DMS79 (cell line): ENCODE data around the gene TBX22.
"Not testable (repeated sequence)": the region's sequence is repeated elsewhere in the genome, so short reads cannot be mapped to it uniquely, and the experiment has no call there.

ENCODE experiments used
- DNase-seq: peaks from one replicate; lab custom pipeline; 2025; lab: John Stamatoyannopoulos, UW

The TBX22 gene

GRCh38 chrX:80014141-80014940 is at the start of gene TBX22:
TBX22 (plus strand) TSS chrX:80014753; CDS start chrX:80022270, 7,517 bp downstream.
- no peak for DNase-seq

GRCh38 chrX:79975605-79976004 is 38.9 kb upstream of the TBX22 start:
- DNase-seq: no peak

GRCh38 chrX:80004458-80004857 is 10.1 kb upstream of the TBX22 start:
- no peak for DNase-seq

GRCh38 chrX:80011522-80011921 is 3.0 kb upstream of the TBX22 start:
- DNase-seq: no peak

- no peak for DNase-seq
Observed at GRCh38 chrX:80016182-80016581, 1.6 kb downstream of the TBX22 start.

- no peak for DNase-seq
Observed at GRCh38 chrX:80021621-80022020, 7.1 kb downstream of the TBX22 start.

GRCh38 chrX:80022363-80023031 is 7.9 kb downstream of the TBX22 start:
- no peak for DNase-seq

GRCh38 chrX:80026116-80026515 is 11.6 kb downstream of the TBX22 start:
- DNase-seq: no peak

GRCh38 chrX:80066156-80066555 is 51.6 kb downstream of the TBX22 start:
- DNase-seq: not testable (repeated sequence)

- not testable (repeated sequence) for DNase-seq
Observed at GRCh38 chrX:80075625-80076024, 61.1 kb downstream of the TBX22 start.
